GM12891 (cell line): ENCODE data around the gene UNK.

ENCODE experiments used
- PAX5 ChIP-seq: IDR thresholded peaks from 2 replicates; pipeline ENCODE4 v1.6.1; 2011; ENCODE audit warnings: low read length, moderate library complexity, mild to moderate bottlenecking; ENCODE audit not compliant: insufficient read depth, severe bottlenecking
- POLR2A ChIP-seq: IDR thresholded peaks from 2 replicates; pipeline ENCODE4 v1.6.1; 2011; ENCODE audit warnings: low read depth, low read length, control low read depth
- POLR2AphosphoS5 ChIP-seq: IDR thresholded peaks from 2 replicates; pipeline ENCODE4 v1.6.1; 2011; ENCODE audit warnings: low read depth, low read length, control low read depth
- SPI1 ChIP-seq: IDR thresholded peaks from 2 replicates; pipeline ENCODE4 v1.6.1; 2011; ENCODE audit warnings: low read depth, low read length, control low read depth
- TAF1 ChIP-seq: IDR thresholded peaks from 2 replicates; pipeline ENCODE4 v1.6.1; 2011; ENCODE audit warnings: low read depth, low read length, control low read depth

- no peak for TF ChIP-seq POLR2AphosphoS5
- TF ChIP-seq TAF1 = no peak
- TF ChIP-seq POLR2A = no peak
- TF ChIP-seq PAX5 = no peak
- TF ChIP-seq SPI1 = no peak
Measured at GRCh38 chr17:75756451-75757085, 28.0 kb upstream of the UNK start.
